Sigmoid colon (tissue), 7 donors: Measurements from ENCODE around the gene SDCCAG8. TPM values are rescaled to one million over a fixed set of nuclear protein-coding genes. Genes with fewer than 3 reads are reported as not detected.
A peak's percentile ranks its signal among the peaks of the same experiment; 100 is the strongest.

ENCODE experiments used
- DNase-seq: peaks from one replicate; pipeline ENCODE4 v3.0.0-alpha.2; 2019
- H3K27ac ChIP-seq, 4 donors: fragments of 200-600 bp; sonication (generic); one replicate each; pipeline ENCODE4 v1.5.1; 2016 to 2019; ENCODE audit warnings: mild to moderate bottlenecking in 1 of 4
- H3K27me3 ChIP-seq, 3 donors: fragments of 200-600 bp; sonication (generic); one replicate each; pipeline ENCODE4 v1.5.1; 2019; ENCODE audit warnings: mild to moderate bottlenecking in 1 of 3
- H3K36me3 ChIP-seq, 4 donors: fragments of 200-600 bp; sonication (generic); one replicate each; pipeline ENCODE4 v1.5.1; 2016 to 2019
- H3K4me1 ChIP-seq, 4 donors: fragments of 200-600 bp; sonication (generic); one replicate each; pipeline ENCODE4 v1.5.1; 2017 to 2019
- H3K4me3 ChIP-seq, 4 donors: fragments of 200-600 bp; sonication (generic); one replicate each; pipeline ENCODE4 v1.5.1; 2017 to 2019; ENCODE audit warnings: mild to moderate bottlenecking in 2 of 4, moderate library complexity in 1 of 4
- H3K9me3 ChIP-seq, 4 donors: fragments of 200-600 bp in 3 of 4; sonication (generic) in 3 of 4; one replicate each; pipeline versions ENCODE4 v1.5.1 to v1.6.1; 2013 to 2019
- EP300 ChIP-seq, 4 donors: sonication (generic); formaldehyde crosslinking; IDR thresholded peaks; one replicate each; pipeline ENCODE4 v1.6.1; 2017; ENCODE audit warnings: antibody characterized with exemption in 4 of 4
- POLR2A ChIP-seq, 2 donors: fragments of 450-650 bp; IDR thresholded peaks; one replicate each; pipeline ENCODE4 v1.6.1; 2016; ENCODE audit warnings: antibody characterized with exemption in 2 of 2, mild to moderate bottlenecking in 2 of 2, moderate library complexity in 2 of 2
- POLR2AphosphoS5 ChIP-seq, 4 donors: sonication (generic); formaldehyde crosslinking; IDR thresholded peaks; one replicate each; pipeline ENCODE4 v1.6.1; 2017; ENCODE audit warnings: antibody characterized with exemption in 4 of 4
- WGBS, 2 donors: extraction: QIAGEN DNeasy Blood & Tissue Kit; methylation state at CpG; one replicate each; pipeline ENCODE4 v1.1.7; 2013; 5-methylcytosine and 5-hydroxymethylcytosine counted together
- intact Hi-C: fragments of 100-400 bp; cut with DNase I; formaldehyde crosslinking; loops from one replicate; pipeline ENCODE4 v1.15.1; 2023
- polyA plus RNA-seq, 3 donors: library from polyadenylated mRNA; stranded (reverse); fragments of 200-250 nt; gene quantifications; one replicate each; pipeline ENCODE4 v1.2.3, GENCODE V29; 2013
- total RNA-seq, 4 donors: library from RNA; depleted of rRNA; stranded (reverse); fragments of >200 nt; gene quantifications; one replicate each; pipeline ENCODE4 v1.1.0, GENCODE V29; 2016
- TF ChIP-seq, protein P1 (sequence below), 4 experiments: fragments of 450-650 bp in 3 of 4; fragments of 200-600 bp in 1 of 4; IDR thresholded peaks; one replicate each; pipeline ENCODE4 v1.5.1; 2016 to 2019; ENCODE audit warnings: antibody characterized with exemption in 4 of 4, mild to moderate bottlenecking in 3 of 4, moderate library complexity in 2 of 4
- donor health status: healthy with polysubstance abuse.
- donor health status: Bipolar disorder and iron deficiency.
- donor health status: healthy.

The SDCCAG8 gene
- total and polyA plus RNA-seq, 7 donors = 15.6 to 49.7 (median 30.3) TPM

DNA sequence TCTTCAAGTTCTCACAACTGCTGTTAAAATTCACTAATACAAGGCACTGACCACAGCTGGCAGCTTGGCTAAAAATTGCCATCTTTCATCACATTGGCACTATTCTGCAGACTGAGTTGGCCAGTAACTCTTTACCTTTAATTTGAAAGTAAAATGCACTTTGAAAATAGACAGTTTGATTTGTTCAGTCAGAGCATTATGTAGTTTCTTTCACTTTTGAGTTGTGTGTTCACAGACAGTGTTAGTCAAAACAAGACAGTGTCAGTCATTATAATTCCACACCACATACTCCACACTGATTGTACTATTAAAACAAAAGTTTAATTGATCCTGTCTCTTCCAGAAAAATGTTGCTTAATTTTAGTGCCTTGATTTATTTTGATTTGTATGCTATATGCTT, 160.7 kb downstream of the SDCCAG8 start:
- intact Hi-C loops = no loop called here
- H3K4me3 ChIP-seq = no peak overlapping the region
- H3K4me1 ChIP-seq = peaks cover 0 to 13% (median 0%) of the 10 kb centered on the region in 4 donors
- H3K27ac ChIP-seq = no peak overlapping the region
- H3K36me3 ChIP-seq = peaks cover 0 to 19% (median 0%) of the 10 kb centered on the region in 4 donors
- H3K27me3 ChIP-seq = no peaks in the 10 kb centered on the region
- DNase-seq = no peak
- no peaks in the 10 kb centered on the region for H3K9me3 ChIP-seq
- TF ChIP-seq, protein P1, sequence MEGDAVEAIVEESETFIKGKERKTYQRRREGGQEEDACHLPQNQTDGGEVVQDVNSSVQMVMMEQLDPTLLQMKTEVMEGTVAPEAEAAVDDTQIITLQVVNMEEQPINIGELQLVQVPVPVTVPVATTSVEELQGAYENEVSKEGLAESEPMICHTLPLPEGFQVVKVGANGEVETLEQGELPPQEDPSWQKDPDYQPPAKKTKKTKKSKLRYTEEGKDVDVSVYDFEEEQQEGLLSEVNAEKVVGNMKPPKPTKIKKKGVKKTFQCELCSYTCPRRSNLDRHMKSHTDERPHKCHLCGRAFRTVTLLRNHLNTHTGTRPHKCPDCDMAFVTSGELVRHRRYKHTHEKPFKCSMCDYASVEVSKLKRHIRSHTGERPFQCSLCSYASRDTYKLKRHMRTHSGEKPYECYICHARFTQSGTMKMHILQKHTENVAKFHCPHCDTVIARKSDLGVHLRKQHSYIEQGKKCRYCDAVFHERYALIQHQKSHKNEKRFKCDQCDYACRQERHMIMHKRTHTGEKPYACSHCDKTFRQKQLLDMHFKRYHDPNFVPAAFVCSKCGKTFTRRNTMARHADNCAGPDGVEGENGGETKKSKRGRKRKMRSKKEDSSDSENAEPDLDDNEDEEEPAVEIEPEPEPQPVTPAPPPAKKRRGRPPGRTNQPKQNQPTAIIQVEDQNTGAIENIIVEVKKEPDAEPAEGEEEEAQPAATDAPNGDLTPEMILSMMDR (IDR thresholded peaks at IDR 0.05) = no peak
- no peak for TF ChIP-seq POLR2AphosphoS5 (IDR thresholded peaks at IDR 0.05)
- no peak for TF ChIP-seq POLR2A (IDR thresholded peaks at IDR 0.05)
- TF ChIP-seq EP300 (IDR thresholded peaks at IDR 0.05) = no peak

DNA sequence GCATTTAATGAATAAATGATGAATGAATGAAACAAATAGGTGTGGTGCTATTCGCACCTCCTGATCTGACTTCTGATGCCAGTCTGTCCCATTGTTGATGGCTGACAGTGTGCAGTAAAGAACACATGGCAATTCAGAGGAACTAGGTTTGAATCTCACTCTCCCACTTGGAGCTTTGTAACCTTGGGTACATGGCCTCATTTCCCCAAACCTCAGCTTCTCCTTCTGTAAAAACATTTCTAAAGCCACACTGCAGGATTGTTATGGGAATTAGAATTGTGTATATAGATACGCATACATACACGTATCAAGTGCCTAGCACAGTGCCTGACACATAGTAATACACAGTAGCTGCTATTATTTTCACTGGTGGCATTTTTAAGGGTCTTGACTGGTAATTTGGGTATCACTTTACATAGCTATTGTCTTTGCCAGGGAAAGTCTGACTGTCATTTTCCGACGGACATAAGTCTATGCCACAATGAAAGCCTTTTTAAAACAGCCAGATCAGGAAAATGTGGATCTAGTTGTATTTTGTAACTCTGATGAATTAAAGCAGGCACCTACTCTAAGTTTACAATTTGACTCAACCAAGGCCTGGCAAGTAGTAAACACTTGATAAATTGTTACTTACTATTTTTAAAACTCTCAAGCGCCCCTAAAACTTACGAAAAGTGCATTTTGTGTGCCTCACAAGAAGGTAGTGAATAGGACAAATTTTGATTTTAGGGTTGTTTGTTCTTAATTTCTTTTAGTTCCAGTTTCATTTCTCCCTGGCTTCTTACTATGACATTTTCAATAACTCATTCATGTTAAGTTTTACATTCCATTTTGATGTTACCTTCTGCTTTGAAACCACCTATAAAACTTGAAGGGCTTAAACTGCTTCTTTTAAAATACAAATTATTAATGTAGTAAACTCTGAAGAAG, 164.4 kb downstream of the SDCCAG8 start:
- WGBS, 2 donors = 88% methylated on average over 7 of the region's 7 CpGs
- H3K36me3 ChIP-seq = peaks cover 0 to 19% (median 0%) of the 10 kb centered on the region in 4 donors
- DNase-seq = no peak
- no peaks in the 10 kb centered on the region for H3K27me3 ChIP-seq
- intact Hi-C loops = no loop called here
- no peak overlapping the region for H3K27ac ChIP-seq
- no peak overlapping the region for H3K4me3 ChIP-seq
- H3K4me1 ChIP-seq = peaks cover 0 to 23% (median 7%) of the 10 kb centered on the region in 4 donors
- H3K9me3 ChIP-seq = no peaks in the 10 kb centered on the region
- TF ChIP-seq, protein P1 (IDR thresholded peaks at IDR 0.05) = no peak
- TF ChIP-seq POLR2AphosphoS5 (IDR thresholded peaks at IDR 0.05) (no peak), POLR2A (IDR thresholded peaks at IDR 0.05) (no peak), EP300 (IDR thresholded peaks at IDR 0.05) (no peak)

- intact Hi-C loops = no loop called here
- peak overlapping the region in 1 of 4 donors; percentile 13 for H3K27ac ChIP-seq
- 63 to 74% methylated on average over 15 of the region's 15 CpGs for WGBS, 2 donors
Measured at GRCh38 chr1:243420946-243421685, 165.3 kb downstream of the SDCCAG8 start.

GRCh38 chr1:243421784-243422183, 165.9 kb downstream of the SDCCAG8 start:
- Histone ChIP-seq H3K27me3 (no peaks in the 10 kb centered on the region), H3K36me3 (peaks cover 0 to 9% (median 0%) of the 10 kb centered on the region in 4 donors), H3K27ac (peak overlapping the region in 1 of 4 donors; percentile 13), H3K4me1 (peaks cover 0 to 23% (median 7%) of the 10 kb centered on the region in 4 donors), H3K9me3 (no peaks in the 10 kb centered on the region), H3K4me3 (peak overlapping the region in 3 of 4 donors; percentile 6 to 31 (median 16))
- no peak for TF ChIP-seq EP300 (IDR thresholded peaks at IDR 0.05)
- no peak for TF ChIP-seq POLR2A (IDR thresholded peaks at IDR 0.05)
- TF ChIP-seq POLR2AphosphoS5 (IDR thresholded peaks at IDR 0.05) = no peak
- TF ChIP-seq, protein P1 (IDR thresholded peaks at IDR 0.05) = no peak
- intact Hi-C loops = no loop called here
- DNase-seq = no peak
- 1 to 9% methylated on average over 6 of the region's 6 CpGs for WGBS, 2 donors

More at GRCh38 chr1:243420946-243421685, 165.3 kb downstream of the SDCCAG8 start:
- TF ChIP-seq, protein P1 (IDR thresholded peaks at IDR 0.05) = no peak
- TF ChIP-seq EP300 (IDR thresholded peaks at IDR 0.05) (no peak), POLR2A (IDR thresholded peaks at IDR 0.05) (no peak), POLR2AphosphoS5 (IDR thresholded peaks at IDR 0.05) (no peak)
- DNase-seq = no peak
- H3K36me3 ChIP-seq = peaks cover 0 to 10% (median 0%) of the 10 kb centered on the region in 4 donors
- H3K27me3 ChIP-seq = no peaks in the 10 kb centered on the region
- H3K9me3 ChIP-seq = no peaks in the 10 kb centered on the region
- peak overlapping the region in 3 of 4 donors; percentile 6 to 31 (median 16) for H3K4me3 ChIP-seq
- H3K4me1 ChIP-seq = peaks cover 0 to 23% (median 7%) of the 10 kb centered on the region in 4 donors
